ENCODE measurements around the gene GRIK5.
A peak's percentile ranks its signal among the peaks of the same experiment; 100 is the strongest.
"Not testable (repeated sequence)": the region's sequence is repeated elsewhere in the genome, so short reads cannot be mapped to it uniquely, and the experiment has no call there.

Gene GRIK5

GRCh38 chr19:42054205-42054604 lies 15.8 kb downstream of the GRIK5 start:
- H3K27ac ChIP-seq = no peak overlapping the region
- DNase-seq (ENCODE audit: low read depth, low spot score) = no peak

- DNase-seq (ENCODE audit: low read depth, low spot score) = peak; percentile 29
- peak overlapping the region; percentile 91 for H3K27ac ChIP-seq
Observed at GRCh38 chr19:42053037-42053935, 16.7 kb downstream of the GRIK5 start.

GRCh38 chr19:42052241-42052863 lies 17.7 kb downstream of the GRIK5 start:
- DNase-seq (ENCODE audit: low read depth, low spot score) = no peak
- peak overlapping the region; percentile 91 for H3K27ac ChIP-seq

GRCh38 chr19:42051166-42052115 lies 18.6 kb downstream of the GRIK5 start:
- peak overlapping the region; percentile 91 for H3K27ac ChIP-seq
- peak; percentile 99 for DNase-seq (ENCODE audit: low read depth, low spot score)

- DNase-seq (ENCODE audit: low read depth, low spot score) = no peak
- peak overlapping the region; percentile 26 for H3K27ac ChIP-seq
Observed at GRCh38 chr19:42048992-42049391, 21.0 kb downstream of the GRIK5 start.

GRCh38 chr19:42045575-42045974 lies 24.4 kb downstream of the GRIK5 start:
- H3K27ac ChIP-seq = no peak overlapping the region
- no peak for DNase-seq (ENCODE audit: low read depth, low spot score)

GRCh38 chr19:42042455-42043170 lies 27.4 kb downstream of the GRIK5 start:
- DNase-seq (ENCODE audit: low read depth, low spot score) = no peak
- no peak overlapping the region for H3K27ac ChIP-seq

- not testable (repeated sequence) for H3K27ac ChIP-seq; DNase-seq (ENCODE audit: low read depth, low spot score)
Observed at GRCh38 chr19:42040491-42040890, 29.5 kb downstream of the GRIK5 start.

GRCh38 chr19:42040031-42040430 lies 30.0 kb downstream of the GRIK5 start:
- DNase-seq (ENCODE audit: low read depth, low spot score) = no peak
- no peak overlapping the region for H3K27ac ChIP-seq

- H3K27ac ChIP-seq = no peak overlapping the region
- no peak for DNase-seq (ENCODE audit: low read depth, low spot score)
Observed at GRCh38 chr19:42038666-42039065, 31.3 kb downstream of the GRIK5 start.

- DNase-seq (ENCODE audit: low read depth, low spot score) = no peak
- no peak overlapping the region for H3K27ac ChIP-seq
Observed at GRCh38 chr19:42037649-42038048, 32.4 kb downstream of the GRIK5 start.

- DNase-seq (ENCODE audit: low read depth, low spot score); H3K27ac ChIP-seq: not testable (repeated sequence)
Observed at GRCh38 chr19:42034640-42035391, 35.2 kb downstream of the GRIK5 start.

- no peak for DNase-seq (ENCODE audit: low read depth, low spot score)
- no peak overlapping the region for H3K27ac ChIP-seq
Observed at GRCh38 chr19:42033413-42033812, 36.6 kb downstream of the GRIK5 start.

GRCh38 chr19:42032431-42032830 lies 37.6 kb downstream of the GRIK5 start:
- DNase-seq (ENCODE audit: low read depth, low spot score) = no peak
- H3K27ac ChIP-seq = no peak overlapping the region

- H3K27ac ChIP-seq = no peak overlapping the region
- no peak for DNase-seq (ENCODE audit: low read depth, low spot score)
Observed at GRCh38 chr19:42030645-42031440, 39.2 kb downstream of the GRIK5 start.

- H3K27ac ChIP-seq = no peak overlapping the region
- DNase-seq (ENCODE audit: low read depth, low spot score) = no peak
Observed at GRCh38 chr19:42028304-42029216, 41.4 kb downstream of the GRIK5 start.

- DNase-seq (ENCODE audit: low read depth, low spot score) = no peak
- H3K27ac ChIP-seq = no peak overlapping the region
Observed at GRCh38 chr19:42024622-42025111, 45.3 kb downstream of the GRIK5 start.
